Ovary (tissue), 3 donors: Measurements from ENCODE around the gene LPCAT2.

ENCODE experiments used
- CTCF ChIP-seq, 3 donors: fragments of 450-650 bp in 2 of 3; fragments of 200-600 bp in 1 of 3; IDR thresholded peaks; one replicate each; pipeline versions ENCODE4 v1.5.1 to v1.8.0; 2016 to 2022; ENCODE audit warnings: antibody characterized with exemption in 3 of 3, mild to moderate bottlenecking in 1 of 3
- POLR2A ChIP-seq: fragments of 450-650 bp; IDR thresholded peaks from one replicate; pipeline ENCODE4 v1.6.1; 2017; ENCODE audit warnings: antibody characterized with exemption, mild to moderate bottlenecking, moderate library complexity
- donor health status: DM: no; HTN: no; CAD: no.

GRCh38 chr16:55494994-55495421, 13.9 kb upstream of the LPCAT2 start:
- TF ChIP-seq CTCF (IDR thresholded peaks at IDR 0.05): no peak
- no peak for TF ChIP-seq POLR2A
